Stimulated activated CD8-positive, alpha-beta memory T cell treated with anti-CD3 and anti-CD28 coated beads, Interleukin-7, amount 100 ng/mL, for 4 hours (primary cell): ENCODE measurements around the gene DPH5.

Source experiments
- DNase-seq, 2 donors: peaks; one replicate each; pipeline ENCODE4 v3.0.0-alpha.2; 2020; ENCODE audit warnings: low read depth in 2 of 2

Gene DPH5

GRCh38 chr1:100941580-100942216 lies 83.9 kb downstream of the DPH5 start:
- DNase-seq = no peak

GRCh38 chr1:100941098-100941527 lies 84.5 kb downstream of the DPH5 start:
- DNase-seq = no peak
